ENCODE results near the gene BMP4. TPM values are rescaled to one million over a fixed set of nuclear protein-coding genes. Genes with fewer than 3 reads are reported as not detected.
"Not testable (repeated sequence)": the region's sequence is repeated elsewhere in the genome, so short reads cannot be mapped to it uniquely, and the experiment has no call there.

Gene BMP4
- not detected in 2 replicates for total RNA-seq

DNA sequence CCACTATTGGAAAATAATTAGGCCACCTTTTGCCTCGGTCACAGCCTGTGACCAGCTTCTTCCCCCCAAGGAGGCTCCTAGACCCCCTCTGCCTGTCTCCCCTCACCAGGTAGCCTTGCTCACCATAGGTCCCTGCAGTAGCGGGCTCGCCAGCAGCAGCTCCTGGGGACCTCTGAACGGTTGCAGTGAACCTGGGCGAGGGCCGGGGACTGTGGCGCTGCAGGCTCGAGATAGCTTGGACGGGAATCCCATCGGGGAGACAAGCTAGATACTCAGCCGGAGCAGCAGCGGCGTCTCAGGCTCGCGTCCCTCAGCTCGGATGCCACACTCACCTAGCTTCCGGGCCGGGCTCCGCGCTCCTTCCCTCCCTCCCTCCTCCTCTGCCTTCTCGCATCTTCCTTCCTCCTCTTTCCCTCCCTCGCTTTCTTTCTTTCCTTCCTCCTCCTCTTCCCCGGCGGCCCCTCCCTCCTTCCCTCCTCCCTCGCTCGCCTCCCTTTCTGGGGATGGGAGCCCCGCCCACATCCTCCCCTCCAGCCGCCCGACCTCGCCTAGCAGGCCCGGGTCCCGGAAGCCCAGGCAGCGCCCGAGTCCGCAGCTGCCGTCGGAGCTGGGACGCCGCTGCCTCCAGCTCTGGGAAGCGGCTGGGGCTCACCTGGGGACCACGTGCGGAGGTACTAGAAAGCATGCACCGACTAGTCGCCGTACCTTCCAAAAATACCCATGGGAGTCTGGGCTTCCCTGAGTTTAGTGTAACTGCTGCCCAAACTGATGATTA is at the start of gene BMP4:
Gene BMP4, minus strand, starts transcription at position 399 of the 775 bp plus-strand sequence. CDS start 4,603 bp downstream, outside the sequence.
- Mint-ChIP-seq H3K27me3 (ENCODE audit: insufficient read depth) (peaks cover 69% of the 10 kb centered on the region), H3K4me1 (ENCODE audit: low read depth) (peaks cover 28% of the 10 kb centered on the region), H3K36me3 (ENCODE audit: low read depth) (peaks cover 2% of the 10 kb centered on the region), H3K27ac (no peak within 1 kb of the TSS), H3K9me3 (no peaks in the 10 kb centered on the region), H3K4me3 (peak within 1 kb of the TSS; percentile 30)
- DNase-seq (ENCODE audit: low spot score) = peak; percentile 8
- intact Hi-C loops (cut with micrococcal nuclease) = no loop called here

DNA sequence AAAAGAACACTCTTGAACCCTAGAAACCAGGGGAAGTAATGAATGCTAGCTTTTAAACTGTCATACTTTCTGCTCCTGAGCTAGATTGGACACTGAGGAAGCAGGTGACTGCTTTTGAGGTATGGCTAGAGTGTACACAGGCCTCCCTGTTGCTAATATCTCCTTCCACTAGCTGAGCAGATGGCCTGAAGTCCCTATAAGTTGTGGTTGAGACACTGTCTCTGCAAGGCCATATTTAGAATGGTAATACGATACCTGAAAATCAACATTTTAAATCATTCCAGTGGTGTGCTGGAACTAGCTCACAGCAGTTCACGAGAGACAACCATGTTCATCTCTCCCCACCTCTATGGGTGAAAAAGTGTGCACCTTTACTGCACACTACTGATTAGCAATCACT is 46.4 kb upstream of the BMP4 start:
- Mint-ChIP-seq H3K4me3 (no peak overlapping the region), H3K4me1 (ENCODE audit: low read depth) (no peaks in the 10 kb centered on the region), H3K9me3 (peaks cover 8% of the 10 kb centered on the region), H3K36me3 (ENCODE audit: low read depth) (no peaks in the 10 kb centered on the region), H3K27me3 (ENCODE audit: insufficient read depth) (no peaks in the 10 kb centered on the region), H3K27ac (no peak overlapping the region)
- intact Hi-C loops (cut with micrococcal nuclease) = no loop called here
- no peak for DNase-seq (ENCODE audit: low spot score)

- no peaks in the 10 kb centered on the region for H3K27me3 Mint-ChIP-seq (ENCODE audit: insufficient read depth)
- no peak overlapping the region for H3K4me3 Mint-ChIP-seq
- peaks cover 8% of the 10 kb centered on the region for H3K9me3 Mint-ChIP-seq
- DNase-seq (ENCODE audit: low spot score) = no peak
- H3K27ac Mint-ChIP-seq = no peak overlapping the region
- intact Hi-C loops (cut with micrococcal nuclease) = no loop called here
- H3K36me3 Mint-ChIP-seq (ENCODE audit: low read depth) = no peaks in the 10 kb centered on the region
- no peaks in the 10 kb centered on the region for H3K4me1 Mint-ChIP-seq (ENCODE audit: low read depth)
Measured at GRCh38 chr14:54002653-54003052, 46.0 kb upstream of the BMP4 start.

DNA sequence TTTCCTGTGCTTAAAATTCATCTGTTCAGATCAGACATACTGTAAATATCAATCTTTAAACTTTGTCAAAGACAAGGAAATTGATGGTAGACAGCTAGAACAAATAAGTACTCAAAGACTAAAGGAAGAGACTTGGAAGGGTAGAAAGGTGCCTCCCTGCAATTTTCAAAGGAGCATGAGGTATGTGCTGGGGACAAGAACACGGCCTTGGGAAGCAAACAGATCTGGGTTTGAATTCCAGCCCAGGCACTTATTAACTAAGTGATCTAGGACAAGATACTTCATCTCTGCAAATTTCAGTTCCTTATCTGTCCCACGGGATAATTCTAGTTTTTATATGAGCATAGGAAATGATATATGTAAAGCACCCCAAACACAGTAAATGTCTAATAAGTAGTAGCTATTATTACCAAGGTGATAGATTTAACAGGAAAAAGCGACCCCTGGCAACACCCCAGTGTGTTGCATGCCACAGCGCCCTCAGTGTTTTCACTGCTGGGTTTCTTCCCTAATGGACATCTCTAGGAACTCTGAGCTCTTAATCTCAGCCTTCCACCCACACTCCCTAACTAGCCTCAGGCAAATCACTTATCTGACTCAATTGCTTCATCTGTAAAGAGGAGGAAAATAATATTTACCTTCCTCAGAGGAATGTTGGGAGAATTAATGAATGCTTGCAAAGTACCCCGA is 44.7 kb upstream of the BMP4 start:
- Mint-ChIP-seq H3K36me3 (ENCODE audit: low read depth) (no peaks in the 10 kb centered on the region), H3K27ac (no peak overlapping the region), H3K4me1 (ENCODE audit: low read depth) (no peaks in the 10 kb centered on the region), H3K27me3 (ENCODE audit: insufficient read depth) (no peaks in the 10 kb centered on the region), H3K4me3 (no peak overlapping the region), H3K9me3 (peaks cover 3% of the 10 kb centered on the region)
- DNase-seq (ENCODE audit: low spot score) = no peak
- intact Hi-C loops (cut with micrococcal nuclease) = no loop called here

- Mint-ChIP-seq H3K4me3 (no peak overlapping the region), H3K27me3 (ENCODE audit: insufficient read depth) (no peaks in the 10 kb centered on the region), H3K9me3 (no peaks in the 10 kb centered on the region), H3K27ac (no peak overlapping the region), H3K36me3 (ENCODE audit: low read depth) (no peaks in the 10 kb centered on the region), H3K4me1 (ENCODE audit: low read depth) (no peaks in the 10 kb centered on the region)
- intact Hi-C loops (cut with micrococcal nuclease) = no loop called here
- no peak for DNase-seq (ENCODE audit: low spot score)
Measured at GRCh38 chr14:54000341-54000811, 43.8 kb upstream of the BMP4 start.

- Mint-ChIP-seq H3K36me3 (ENCODE audit: low read depth) (no peaks in the 10 kb centered on the region), H3K27ac (no peak overlapping the region), H3K9me3 (no peaks in the 10 kb centered on the region), H3K4me3 (no peak overlapping the region), H3K4me1 (ENCODE audit: low read depth) (no peaks in the 10 kb centered on the region), H3K27me3 (ENCODE audit: insufficient read depth) (no peaks in the 10 kb centered on the region)
- intact Hi-C loops (cut with micrococcal nuclease) = no loop called here
- DNase-seq (ENCODE audit: low spot score) = no peak
Measured at GRCh38 chr14:53999061-53999488, 42.5 kb upstream of the BMP4 start.

GRCh38 chr14:53996041-53996440 is 39.4 kb upstream of the BMP4 start:
- no peaks in the 10 kb centered on the region for H3K36me3 Mint-ChIP-seq (ENCODE audit: low read depth)
- intact Hi-C loops (cut with micrococcal nuclease) = no loop called here
- no peak overlapping the region for H3K4me3 Mint-ChIP-seq
- no peak for DNase-seq (ENCODE audit: low spot score)
- no peaks in the 10 kb centered on the region for H3K27me3 Mint-ChIP-seq (ENCODE audit: insufficient read depth)
- no peak overlapping the region for H3K27ac Mint-ChIP-seq
- H3K9me3 Mint-ChIP-seq = no peaks in the 10 kb centered on the region
- H3K4me1 Mint-ChIP-seq (ENCODE audit: low read depth) = no peaks in the 10 kb centered on the region

GRCh38 chr14:53993920-53994607 is 37.4 kb upstream of the BMP4 start:
- no peak overlapping the region for H3K4me3 Mint-ChIP-seq
- intact Hi-C loops (cut with micrococcal nuclease) = no loop called here
- H3K4me1 Mint-ChIP-seq (ENCODE audit: low read depth) = no peaks in the 10 kb centered on the region
- no peak for DNase-seq (ENCODE audit: low spot score)
- H3K36me3 Mint-ChIP-seq (ENCODE audit: low read depth) = no peaks in the 10 kb centered on the region
- H3K27me3 Mint-ChIP-seq (ENCODE audit: insufficient read depth) = no peaks in the 10 kb centered on the region
- H3K27ac Mint-ChIP-seq = no peak overlapping the region
- H3K9me3 Mint-ChIP-seq = no peaks in the 10 kb centered on the region

GRCh38 chr14:53990978-53991377 is 34.4 kb upstream of the BMP4 start:
- H3K4me3 Mint-ChIP-seq = no peak overlapping the region
- no peak for DNase-seq (ENCODE audit: low spot score)
- intact Hi-C loops (cut with micrococcal nuclease) = no loop called here
- H3K4me1 Mint-ChIP-seq (ENCODE audit: low read depth) = no peaks in the 10 kb centered on the region
- H3K27ac Mint-ChIP-seq = no peak overlapping the region
- no peaks in the 10 kb centered on the region for H3K36me3 Mint-ChIP-seq (ENCODE audit: low read depth)
- no peaks in the 10 kb centered on the region for H3K27me3 Mint-ChIP-seq (ENCODE audit: insufficient read depth)
- peaks cover 9% of the 10 kb centered on the region for H3K9me3 Mint-ChIP-seq

GRCh38 chr14:53986718-53987117 is 30.1 kb upstream of the BMP4 start:
- H3K4me1 Mint-ChIP-seq (ENCODE audit: low read depth); H3K27me3 Mint-ChIP-seq (ENCODE audit: insufficient read depth); DNase-seq (ENCODE audit: low spot score); H3K36me3 Mint-ChIP-seq (ENCODE audit: low read depth); intact Hi-C loops (cut with micrococcal nuclease); H3K4me3 Mint-ChIP-seq; H3K27ac Mint-ChIP-seq: not testable (repeated sequence)
- peaks cover 23% of the 10 kb centered on the region for H3K9me3 Mint-ChIP-seq

DNA sequence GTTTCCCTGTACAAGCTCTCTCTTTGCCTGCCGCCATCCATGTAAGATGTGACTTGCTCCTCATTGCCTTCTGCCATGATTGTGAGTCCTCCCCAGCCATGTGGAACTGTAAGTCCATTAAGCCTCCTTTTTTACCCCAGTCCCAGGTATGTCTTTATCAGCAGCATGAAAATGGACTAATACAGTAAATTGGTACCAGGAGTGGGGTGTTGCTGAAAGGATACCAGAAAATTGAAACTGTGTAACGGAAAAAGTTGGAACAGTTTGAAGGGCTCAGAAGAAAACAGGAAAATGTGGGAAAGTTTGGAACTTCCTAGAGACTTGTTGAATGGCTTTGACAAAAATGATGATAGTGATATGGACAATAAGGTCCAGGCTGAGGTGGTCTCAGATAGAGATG is 28.3 kb upstream of the BMP4 start:
- H3K27ac Mint-ChIP-seq; H3K36me3 Mint-ChIP-seq (ENCODE audit: low read depth); intact Hi-C loops (cut with micrococcal nuclease); DNase-seq (ENCODE audit: low spot score); H3K4me1 Mint-ChIP-seq (ENCODE audit: low read depth); H3K4me3 Mint-ChIP-seq; H3K27me3 Mint-ChIP-seq (ENCODE audit: insufficient read depth): not testable (repeated sequence)
- peaks cover 23% of the 10 kb centered on the region for H3K9me3 Mint-ChIP-seq

DNA sequence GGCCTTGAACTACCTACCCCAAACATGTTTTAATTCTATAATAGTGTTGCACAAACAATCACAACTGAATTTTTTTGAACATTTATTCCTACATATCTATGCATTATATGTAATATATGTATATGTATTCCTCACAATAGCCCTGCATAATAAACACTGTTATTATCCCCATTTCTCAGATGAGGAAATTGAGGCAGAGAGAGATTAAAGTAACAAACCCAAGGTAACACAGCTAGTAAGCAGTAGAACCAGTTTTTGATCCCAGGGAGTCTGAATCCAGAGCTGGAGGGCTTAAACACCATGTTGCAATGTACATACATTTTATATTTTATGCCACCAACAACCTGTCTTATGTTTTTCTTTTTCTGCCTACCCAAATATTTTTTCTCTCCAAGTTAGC is 26.5 kb upstream of the BMP4 start:
- Mint-ChIP-seq H3K4me3 (no peak overlapping the region), H3K27me3 (ENCODE audit: insufficient read depth) (peaks cover 4% of the 10 kb centered on the region), H3K36me3 (ENCODE audit: low read depth) (no peaks in the 10 kb centered on the region), H3K9me3 (peaks cover 23% of the 10 kb centered on the region), H3K27ac (no peak overlapping the region), H3K4me1 (ENCODE audit: low read depth) (no peaks in the 10 kb centered on the region)
- intact Hi-C loops (cut with micrococcal nuclease) = no loop called here
- DNase-seq (ENCODE audit: low spot score) = no peak

DNA sequence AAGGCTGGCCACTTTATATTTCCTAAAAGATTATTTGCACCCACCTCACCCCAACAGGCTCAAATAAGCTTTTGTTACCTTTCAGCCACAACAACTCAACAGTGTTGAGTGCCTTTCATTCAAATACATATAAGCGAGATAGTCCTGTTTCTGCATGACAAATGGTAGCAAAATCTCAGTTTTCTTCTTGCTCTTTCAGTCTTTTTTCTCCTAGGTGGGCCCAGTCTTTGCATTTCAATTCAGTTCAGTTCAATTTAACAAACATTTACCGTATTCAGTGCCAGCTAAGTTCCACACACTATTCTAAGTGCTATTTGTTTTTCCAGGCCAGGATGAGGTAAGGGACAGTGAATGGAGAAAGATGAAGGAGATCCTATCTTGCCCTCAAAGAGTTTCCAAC is 25.9 kb upstream of the BMP4 start:
- Mint-ChIP-seq H3K4me1 (ENCODE audit: low read depth) (no peaks in the 10 kb centered on the region), H3K4me3 (no peak overlapping the region), H3K9me3 (peaks cover 23% of the 10 kb centered on the region), H3K36me3 (ENCODE audit: low read depth) (no peaks in the 10 kb centered on the region), H3K27me3 (ENCODE audit: insufficient read depth) (peaks cover 5% of the 10 kb centered on the region), H3K27ac (no peak overlapping the region)
- DNase-seq (ENCODE audit: low spot score) = no peak
- intact Hi-C loops (cut with micrococcal nuclease) = no loop called here
